Activated CD8-positive, alpha-beta memory T cell treated with anti-CD3 and anti-CD28 coated beads for 4 hours (primary cell): ENCODE measurements around the gene ZNF512.
"Not testable (repeated sequence)": the region's sequence is repeated elsewhere in the genome, so short reads cannot be mapped to it uniquely, and the experiment has no call there.

Experiments used
- DNase-seq, 2 donors: peaks; one replicate each; pipeline ENCODE4 v3.0.0-alpha.2; 2020; ENCODE audit warnings: low read depth in 2 of 2

ZNF512 gene

DNA sequence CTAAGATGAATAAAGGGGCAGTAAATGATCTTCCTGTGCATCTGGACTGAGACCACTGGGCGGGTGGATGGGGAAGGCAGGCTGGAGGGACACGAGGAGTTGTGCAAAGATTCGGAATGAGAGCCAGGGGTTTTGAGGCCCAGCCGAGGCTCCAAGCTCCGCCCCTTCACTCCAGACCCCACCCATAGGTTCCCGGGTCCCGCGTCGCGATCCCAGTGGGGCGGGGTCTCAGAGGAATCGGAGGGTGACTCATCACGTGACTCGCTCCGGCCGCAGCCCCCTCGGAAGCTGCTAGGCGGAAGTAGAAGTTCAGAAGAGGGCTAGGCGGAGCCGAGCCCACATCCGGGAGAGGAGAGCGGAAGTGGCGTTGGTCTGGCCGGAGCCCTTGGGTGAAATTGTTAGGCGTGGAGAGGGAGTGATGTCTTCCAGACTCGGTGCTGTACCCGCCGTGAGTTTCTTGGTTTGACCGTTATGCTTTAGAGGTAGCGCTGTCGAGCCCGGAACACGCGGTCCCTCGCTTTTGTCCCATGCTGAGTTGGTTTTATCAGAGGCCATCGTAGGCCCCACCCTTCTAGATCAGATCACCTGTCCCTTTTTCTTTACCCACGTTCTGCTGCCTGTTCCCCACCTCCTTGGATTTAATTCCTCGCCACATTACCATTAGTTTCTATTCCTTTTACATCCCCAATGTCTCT, at the start of gene ZNF512:
Gene ZNF512, plus strand, starts transcription at position 348 of the 695 bp plus-strand sequence. Its CDS starts 71 bp downstream, at position 419.
- DNase-seq = peak; percentile 58 to 72

GRCh38 chr2:27537287-27537686, 45.6 kb upstream of the ZNF512 start:
- DNase-seq = no peak

GRCh38 chr2:27538839-27539450, 43.9 kb upstream of the ZNF512 start:
- DNase-seq = not testable (repeated sequence)

- not testable (repeated sequence) for DNase-seq
These were observed 43.2 kb upstream of the ZNF512 start for GRCh38 chr2:27539649-27540048.

GRCh38 chr2:27544143-27544821, 38.6 kb upstream of the ZNF512 start:
- DNase-seq = no peak

DNA sequence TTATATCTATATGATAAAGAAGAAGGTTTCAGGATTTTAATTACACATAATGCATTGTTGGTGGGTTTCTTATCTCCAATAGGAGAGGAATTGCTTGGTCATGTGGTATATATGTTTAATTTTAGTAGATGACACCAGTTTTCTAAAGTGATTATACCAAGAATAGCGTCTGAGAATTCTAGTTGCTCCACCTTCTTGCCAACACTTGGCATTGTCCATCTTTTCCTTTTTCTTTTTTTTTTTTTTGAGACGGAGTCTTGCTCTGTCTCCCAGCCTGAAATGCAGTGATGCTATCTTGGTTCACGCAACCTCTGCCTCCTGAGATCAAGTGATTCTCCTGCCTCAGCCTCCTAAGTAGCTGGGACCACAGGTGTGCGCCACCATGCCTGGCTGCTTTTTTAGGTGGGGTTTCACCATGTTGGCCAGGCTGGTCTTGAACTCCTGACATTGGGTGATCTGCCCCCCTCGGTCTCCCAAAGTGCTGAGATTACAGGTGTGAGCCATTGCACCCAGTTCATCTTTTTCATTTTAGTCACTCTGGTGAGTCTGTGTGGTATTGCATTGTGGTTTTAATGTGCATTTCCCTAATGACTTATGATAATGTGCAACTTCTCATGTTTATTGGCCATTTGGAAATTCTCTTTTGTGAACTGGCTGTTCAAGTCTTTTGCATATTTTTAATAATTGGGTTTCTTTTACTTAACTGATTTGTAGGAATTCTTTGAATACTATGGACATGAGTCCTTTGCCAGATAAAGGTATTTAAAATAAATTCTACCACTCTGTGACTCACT, 37.3 kb upstream of the ZNF512 start:
- DNase-seq = no peak

DNA sequence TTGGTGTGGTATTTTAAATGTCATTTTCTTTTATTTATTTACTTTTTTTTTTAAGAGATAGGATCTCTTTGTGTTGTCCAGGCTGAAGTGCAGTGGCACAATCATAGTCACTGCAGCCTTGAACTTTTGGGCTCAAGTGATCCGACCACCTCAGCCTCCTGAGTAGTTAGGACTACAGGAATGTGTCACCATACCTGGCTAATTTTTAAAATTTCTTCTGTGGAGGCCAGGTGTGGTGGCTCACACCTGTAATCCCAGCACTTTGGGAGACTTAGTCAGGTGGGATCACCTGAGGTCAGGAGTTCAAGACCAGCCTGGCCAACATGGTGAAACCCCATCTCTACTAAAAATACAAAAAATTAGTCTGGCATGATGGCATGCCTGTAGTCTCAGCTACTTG, 33.5 kb upstream of the ZNF512 start:
- no peak for DNase-seq

GRCh38 chr2:27551514-27551913, 31.3 kb upstream of the ZNF512 start:
- DNase-seq = no peak

GRCh38 chr2:27552941-27553340, 29.9 kb upstream of the ZNF512 start:
- DNase-seq = no peak

GRCh38 chr2:27554451-27554850, 28.4 kb upstream of the ZNF512 start:
- not testable (repeated sequence) for DNase-seq

- DNase-seq = no peak
These were observed 23.6 kb upstream of the ZNF512 start for GRCh38 chr2:27559228-27559627.

DNA sequence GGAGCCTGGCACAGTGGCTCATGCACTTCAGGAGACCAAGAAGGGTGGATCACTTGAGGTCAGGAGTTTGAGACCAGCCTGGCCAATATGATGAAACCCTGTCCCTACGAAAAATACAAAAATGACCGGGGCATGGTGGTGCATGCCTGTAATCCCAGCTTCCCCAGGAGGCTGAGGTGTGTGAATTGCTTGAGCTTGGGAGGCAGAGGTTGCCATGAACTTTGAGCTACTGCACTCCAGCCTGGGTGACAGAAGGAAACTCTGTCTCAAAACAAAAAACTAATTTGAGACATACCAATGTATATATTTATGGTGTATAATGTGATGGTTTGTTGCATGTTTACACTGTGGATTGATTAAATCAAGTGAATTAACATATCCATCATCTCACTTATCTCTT, 21.8 kb upstream of the ZNF512 start:
- no peak for DNase-seq

- no peak for DNase-seq
These were observed 16.2 kb upstream of the ZNF512 start for GRCh38 chr2:27566628-27567027.

DNA sequence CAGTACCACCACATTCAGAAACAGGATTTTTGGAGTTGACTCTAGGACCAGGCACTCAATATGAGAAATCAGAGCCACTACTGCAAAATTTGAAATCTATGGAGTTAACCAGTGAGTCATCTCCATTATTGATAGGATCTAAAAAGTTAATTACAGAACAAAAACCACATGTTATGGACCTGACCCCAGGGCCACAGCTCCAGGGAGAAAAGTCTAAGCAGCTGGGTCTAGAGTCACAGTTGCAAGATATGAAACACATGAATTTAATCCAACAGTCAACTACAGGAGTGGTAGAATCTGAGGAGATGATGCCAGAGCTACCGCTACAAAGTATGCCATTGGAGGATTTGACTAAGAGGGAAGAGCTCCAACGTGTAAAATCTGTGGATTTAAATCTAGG, 13.4 kb upstream of the ZNF512 start:
- no peak for DNase-seq

- no peak for DNase-seq
These were observed 11.6 kb upstream of the ZNF512 start for GRCh38 chr2:27571197-27571596.

GRCh38 chr2:27571681-27572080, 11.2 kb upstream of the ZNF512 start:
- DNase-seq = no peak

GRCh38 chr2:27572439-27572838, 10.4 kb upstream of the ZNF512 start:
- DNase-seq = no peak

GRCh38 chr2:27572998-27573429, 9.8 kb upstream of the ZNF512 start:
- no peak for DNase-seq

- no peak for DNase-seq
These were observed 9.4 kb upstream of the ZNF512 start for GRCh38 chr2:27573452-27573851.

DNA sequence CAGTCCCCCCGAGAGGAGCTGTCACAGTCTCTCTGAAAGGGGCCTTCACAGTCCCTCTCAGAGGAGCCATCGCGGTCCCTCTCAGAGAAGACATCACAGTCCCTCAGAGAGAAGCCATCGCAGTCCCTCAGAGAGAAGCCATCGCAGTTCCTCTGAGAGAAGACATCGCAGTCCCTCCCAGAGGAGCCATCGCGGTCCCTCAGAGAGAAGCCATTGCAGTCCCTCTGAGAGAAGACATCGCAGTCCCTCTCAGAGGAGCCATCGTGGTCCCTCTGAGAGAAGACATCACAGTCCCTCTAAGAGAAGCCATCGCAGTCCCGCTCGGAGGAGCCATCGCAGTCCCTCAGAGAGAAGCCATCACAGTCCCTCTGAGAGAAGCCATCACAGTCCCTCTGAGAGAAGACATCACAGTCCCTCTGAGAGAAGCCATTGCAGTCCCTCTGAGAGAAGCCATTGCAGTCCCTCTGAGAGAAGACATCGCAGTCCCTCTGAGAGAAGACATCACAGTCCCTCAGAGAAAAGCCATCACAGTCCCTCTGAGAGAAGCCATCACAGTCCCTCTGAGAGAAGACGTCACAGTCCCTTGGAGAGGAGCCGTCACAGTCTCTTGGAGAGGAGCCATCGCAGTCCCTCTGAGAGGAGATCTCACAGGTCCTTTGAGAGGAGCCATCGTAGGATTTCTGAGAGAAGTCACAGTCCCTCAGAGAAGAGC, 1.3 kb upstream of the ZNF512 start:
- DNase-seq = no peak

- DNase-seq = no peak
These were observed 630 bp upstream of the ZNF512 start for GRCh38 chr2:27582129-27582694.
